ENCODE results near the gene FRMPD2.

GRCh38 chr10:48239618-48240017 is 34.9 kb downstream of the FRMPD2 start:
- TF ChIP-seq, protein P1, sequence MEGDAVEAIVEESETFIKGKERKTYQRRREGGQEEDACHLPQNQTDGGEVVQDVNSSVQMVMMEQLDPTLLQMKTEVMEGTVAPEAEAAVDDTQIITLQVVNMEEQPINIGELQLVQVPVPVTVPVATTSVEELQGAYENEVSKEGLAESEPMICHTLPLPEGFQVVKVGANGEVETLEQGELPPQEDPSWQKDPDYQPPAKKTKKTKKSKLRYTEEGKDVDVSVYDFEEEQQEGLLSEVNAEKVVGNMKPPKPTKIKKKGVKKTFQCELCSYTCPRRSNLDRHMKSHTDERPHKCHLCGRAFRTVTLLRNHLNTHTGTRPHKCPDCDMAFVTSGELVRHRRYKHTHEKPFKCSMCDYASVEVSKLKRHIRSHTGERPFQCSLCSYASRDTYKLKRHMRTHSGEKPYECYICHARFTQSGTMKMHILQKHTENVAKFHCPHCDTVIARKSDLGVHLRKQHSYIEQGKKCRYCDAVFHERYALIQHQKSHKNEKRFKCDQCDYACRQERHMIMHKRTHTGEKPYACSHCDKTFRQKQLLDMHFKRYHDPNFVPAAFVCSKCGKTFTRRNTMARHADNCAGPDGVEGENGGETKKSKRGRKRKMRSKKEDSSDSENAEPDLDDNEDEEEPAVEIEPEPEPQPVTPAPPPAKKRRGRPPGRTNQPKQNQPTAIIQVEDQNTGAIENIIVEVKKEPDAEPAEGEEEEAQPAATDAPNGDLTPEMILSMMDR (IDR thresholded peaks at IDR 0.05) = no peak
- no peak for TF ChIP-seq POLR2A (IDR thresholded peaks at IDR 0.05)

All from heart left ventricle (tissue), 13 donors.